Natural killer cell (primary cell): Measurements from ENCODE around the gene ZNF610. TPM values are rescaled to one million over a fixed set of nuclear protein-coding genes. Genes with fewer than 3 reads are reported as not detected.

Source experiments
- ATAC-seq, 3 donors: fragments of 150-1000 bp in 2 of 3; fragments of 200-7000 bp in 1 of 3; cut with Tn5 transposase; 1 replicate in 1 of 3; 2 replicates in 2 of 3; pipeline ENCODE4 v1.10.0; 2021; ENCODE audit warnings: mild to moderate bottlenecking in 2 of 3, moderate library complexity in 2 of 3
- DNase-seq, 2 donors: peaks; one replicate each; pipeline versions ENCODE4 v3.0.0 to v3.0.0-alpha.2; 2013 to 2021; ENCODE audit warnings: mixed read lengths in 1 of 2
- H3K27ac ChIP-seq: one replicate; pipeline ENCODE4 v1.5.1; 2013; ENCODE audit warnings: mild to moderate bottlenecking, low read length
- H3K27me3 ChIP-seq: one replicate; pipeline ENCODE4 v1.6.1; 2013; ENCODE audit warnings: low read length; ENCODE audit not compliant: control insufficient read depth, insufficient read depth
- H3K36me3 ChIP-seq: one replicate; pipeline ENCODE4 v1.6.1; 2013; ENCODE audit warnings: low read length; ENCODE audit not compliant: control insufficient read depth, insufficient read depth
- H3K4me1 ChIP-seq: one replicate; pipeline ENCODE4 v1.6.1; 2013; ENCODE audit warnings: low read length; ENCODE audit not compliant: control insufficient read depth, insufficient read depth
- H3K4me3 ChIP-seq: one replicate; pipeline ENCODE4 v1.5.1; 2013; ENCODE audit warnings: low read length
- H3K9me3 ChIP-seq: one replicate; pipeline ENCODE4 v1.6.1; 2013; ENCODE audit warnings: low read length; ENCODE audit not compliant: control insufficient read depth, insufficient read depth
- H3K27ac Mint-ChIP-seq, 2 donors: one replicate each; pipeline ENCODE4 v1.8.0; 2022; ENCODE audit warnings: mild to moderate bottlenecking in 2 of 2, mixed read lengths in 2 of 2, moderate library complexity in 1 of 2
- H3K27me3 Mint-ChIP-seq, 2 donors: one replicate each; pipeline ENCODE4 v1.8.0; 2022; ENCODE audit warnings: low read depth in 2 of 2, mixed read lengths in 2 of 2
- H3K36me3 Mint-ChIP-seq: one replicate; pipeline ENCODE4 v1.8.0; 2022; ENCODE audit warnings: mixed read lengths
- H3K4me1 Mint-ChIP-seq, 2 donors: one replicate each; pipeline ENCODE4 v1.8.0; 2022; ENCODE audit warnings: mixed read lengths in 2 of 2
- H3K4me3 Mint-ChIP-seq: one replicate; pipeline ENCODE4 v1.8.0; 2022; ENCODE audit warnings: mild to moderate bottlenecking, moderate library complexity, mixed read lengths
- H3K9me3 Mint-ChIP-seq, 2 donors: one replicate each; pipeline ENCODE4 v1.8.0; 2022; ENCODE audit warnings: mixed read lengths in 2 of 2
- CTCF ChIP-seq: fragments of 200-600 bp; IDR thresholded peaks from one replicate; pipeline ENCODE4 v1.8.0; 2022; ENCODE audit warnings: antibody characterized with exemption
- WGBS: methylation state at CpG from one replicate; pipeline ENCODE4 v1.1.7; 2013; ENCODE audit warnings: missing lambda C conversion rate; ENCODE audit not compliant: insufficient coverage; 5-methylcytosine and 5-hydroxymethylcytosine counted together
- intact Hi-C: fragments of 100-400 bp; cut with micrococcal nuclease; formaldehyde crosslinking; loops from one replicate; pipeline ENCODE4 v1.14.2; 2022
- total RNA-seq, 4 donors: library from RNA; stranded (reverse); fragments of 120-200 nt in 1 of 4; gene quantifications; one replicate each; pipeline versions ENCODE4 v1.2.3 to v1.2.4, GENCODE V29; 2013 to 2022

The ZNF610 gene
- total RNA-seq, 3 donors from 2014 or later (not counting 1 experiment from before 2014, with no cell fraction given): 0.68 to 0.86 (median 0.82) TPM

- no peaks in the 10 kb centered on the region for H3K27me3 Mint-ChIP-seq
- no peak for TF ChIP-seq CTCF
- intact Hi-C loops: loop anchor here (1.0 to 2.0 kb wide), 2 partner anchors 26 to 34 kb away; partner anchors contain the start of genes ZNF528 and ZNF610
- ATAC-seq (no peak), DNase-seq (no peak)
- H3K4me3 ChIP-seq: peak overlapping the region; percentile 89
- H3K9me3 Mint-ChIP-seq: peaks cover 8 to 22% of the 10 kb centered on the region in 2 donors
- H3K27me3 ChIP-seq: no peaks in the 10 kb centered on the region
- peaks cover 18% of the 10 kb centered on the region for H3K36me3 ChIP-seq
- peak overlapping the region; percentile 97 to 99 for H3K27ac Mint-ChIP-seq
- 57% methylated on average over 7 of the region's 7 CpGs for WGBS
- peaks cover 45% of the 10 kb centered on the region for H3K9me3 ChIP-seq
- H3K36me3 Mint-ChIP-seq: peaks cover 35% of the 10 kb centered on the region
- H3K27ac ChIP-seq: peak overlapping the region; percentile 99
- H3K4me3 Mint-ChIP-seq: peak overlapping the region; percentile 96
- peaks cover 11% of the 10 kb centered on the region for H3K4me1 ChIP-seq
- H3K4me1 Mint-ChIP-seq: peaks cover 12 to 14% of the 10 kb centered on the region in 2 donors
Observed at GRCh38 chr19:52370341-52370710, 34.3 kb downstream of the ZNF610 start.

GRCh38 chr19:52391135-52391534, 55.1 kb downstream of the ZNF610 start:
- Histone ChIP-seq H3K4me1 (no peaks in the 10 kb centered on the region), H3K27me3 (no peaks in the 10 kb centered on the region), H3K27ac (no peak overlapping the region), H3K4me3 (no peak overlapping the region), H3K9me3 (peaks cover 75% of the 10 kb centered on the region), H3K36me3 (no peaks in the 10 kb centered on the region)
- TF ChIP-seq CTCF: no peak
- DNase-seq: no peak
- Mint-ChIP-seq H3K27ac (no peak overlapping the region), H3K36me3 (peaks cover 32% of the 10 kb centered on the region), H3K4me3 (no peak overlapping the region), H3K4me1 (no peaks in the 10 kb centered on the region), H3K9me3 (peaks cover 10 to 22% of the 10 kb centered on the region in 2 donors), H3K27me3 (no peaks in the 10 kb centered on the region)
- 61% methylated on average over 1 of the region's 1 CpG for WGBS
- intact Hi-C loops: loop anchor here (10.0 kb wide), 1 partner anchor 64 kb away; the partner anchor contains the start of gene ZNF578
- no peak for ATAC-seq

GRCh38 chr19:52397310-52398080, 61.5 kb downstream of the ZNF610 start, which contains the start of gene ZNF528:
Gene ZNF528 (plus strand): TSS chr19:52397849. CDS start chr19:52402014, 4,165 bp downstream.
- no peak for TF ChIP-seq CTCF
- Mint-ChIP-seq H3K27ac (peak within 1 kb of the TSS; percentile 89 to 97), H3K27me3 (no peaks in the 10 kb centered on the region), H3K4me3 (peak within 1 kb of the TSS; percentile 87), H3K9me3 (peaks cover 3 to 4% of the 10 kb centered on the region in 2 donors), H3K4me1 (peaks cover 22 to 28% of the 10 kb centered on the region in 2 donors), H3K36me3 (peaks cover 32% of the 10 kb centered on the region)
- peak within 1 kb of the TSS; percentile 64 for H3K4me3 ChIP-seq
- H3K36me3 ChIP-seq: peaks cover 6% of the 10 kb centered on the region
- WGBS: 3% methylated on average over 36 of the region's 36 CpGs
- peak; percentile 92 to 95 for DNase-seq
- H3K4me1 ChIP-seq: peaks cover 12% of the 10 kb centered on the region
- intact Hi-C loops: loop anchor here (2.0 to 10.0 kb wide), 2 partner anchors 27 to 57 kb away; partner anchors contain the start of gene ZNF578
- H3K27me3 ChIP-seq: no peaks in the 10 kb centered on the region
- ATAC-seq: peak; percentile 90 to 98 (median 97)
- H3K9me3 ChIP-seq: peaks cover 31% of the 10 kb centered on the region
- peak within 1 kb of the TSS; percentile 57 for H3K27ac ChIP-seq
